Stimulated activated CD4-positive, alpha-beta T cell treated with anti-CD3 and anti-CD28 coated beads, Interleukin-12 subunit alpha, Interleukin-12 subunit beta, amount 100 ng/mL, for 4 hours (primary cell): ENCODE measurements around the gene HM13.

ENCODE experiments used
- DNase-seq: peaks from one replicate; pipeline ENCODE4 v3.0.0-alpha.2; 2020

The HM13 gene

DNA sequence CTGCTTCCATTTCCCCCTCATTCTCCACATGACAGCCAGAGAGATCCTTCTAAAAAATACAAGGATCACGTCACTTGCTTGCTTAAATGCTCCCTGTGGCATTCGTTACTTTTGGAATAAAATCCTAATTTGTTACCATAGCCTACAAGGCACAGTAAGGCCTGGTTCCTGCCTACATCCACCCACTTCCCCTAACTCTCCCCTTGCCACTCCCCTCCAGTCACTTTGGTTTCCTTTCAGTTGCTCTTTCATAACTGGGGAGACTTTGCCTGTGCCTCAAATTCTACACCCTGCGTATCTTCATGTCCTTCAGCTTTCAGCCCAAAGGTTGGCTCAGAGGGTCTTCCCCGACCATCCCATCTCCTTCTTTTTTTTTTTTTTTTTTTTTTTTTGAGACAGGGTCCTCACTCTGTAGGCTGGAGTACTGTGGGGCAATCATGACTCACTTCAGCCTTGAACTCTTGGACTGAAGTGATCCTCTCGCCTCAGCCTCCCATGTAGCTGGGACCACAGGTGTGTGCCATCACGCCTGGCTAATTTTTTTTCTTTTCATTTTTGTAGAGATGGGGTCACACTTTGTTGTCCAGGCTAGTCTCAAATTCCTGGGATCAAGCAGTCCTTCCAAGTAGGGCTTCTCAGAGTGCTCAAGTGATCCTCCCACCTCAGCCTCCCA lies 103.3 kb downstream of the HM13 start:
- DNase-seq: no peak
